ENCODE data around the gene TLDC2.

Gene TLDC2

GRCh38 chr20:36865076-36865860 lies 10.7 kb upstream of the TLDC2 start:
- TF ChIP-seq ZFX (IDR thresholded peaks at IDR 0.05; ENCODE audit: borderline replicate concordance) (no peak), CTCF (IDR thresholded peaks at IDR 0.05) (no peak)
- no peak overlapping the region for H3K27ac ChIP-seq

- TF ChIP-seq ZFX (IDR thresholded peaks at IDR 0.05; ENCODE audit: borderline replicate concordance) (no peak), CTCF (IDR thresholded peaks at IDR 0.05) (no peak)
- no peak overlapping the region for H3K27ac ChIP-seq
Measured at GRCh38 chr20:36865861-36866149, 10.1 kb upstream of the TLDC2 start.

GRCh38 chr20:36866164-36866563 lies 9.8 kb upstream of the TLDC2 start:
- no peak overlapping the region for H3K27ac ChIP-seq
- TF ChIP-seq CTCF (IDR thresholded peaks at IDR 0.05) (no peak), ZFX (IDR thresholded peaks at IDR 0.05; ENCODE audit: borderline replicate concordance) (no peak)

- H3K27ac ChIP-seq: no peak overlapping the region
- no peak for TF ChIP-seq CTCF (IDR thresholded peaks at IDR 0.05)
- TF ChIP-seq ZFX (IDR thresholded peaks at IDR 0.05; ENCODE audit: borderline replicate concordance): no peak
Measured at GRCh38 chr20:36866681-36867495, 9.1 kb upstream of the TLDC2 start.

- no peak overlapping the region for H3K27ac ChIP-seq
Measured at GRCh38 chr20:36871640-36872570, 4.0 kb upstream of the TLDC2 start.

GRCh38 chr20:36872852-36873251 lies 3.1 kb upstream of the TLDC2 start:
- no peak overlapping the region for H3K27ac ChIP-seq
- no peak for TF ChIP-seq ZFX (IDR thresholded peaks at IDR 0.05; ENCODE audit: borderline replicate concordance)
- no peak for TF ChIP-seq CTCF (IDR thresholded peaks at IDR 0.05)

More at GRCh38 chr20:36871640-36872570, 4.0 kb upstream of the TLDC2 start:
- TF ChIP-seq CTCF (IDR thresholded peaks at IDR 0.05): no peak
- TF ChIP-seq ZFX (IDR thresholded peaks at IDR 0.05; ENCODE audit: borderline replicate concordance): no peak
